HL-60 (cell line): Measurements from ENCODE around the gene LNPEP.

ENCODE experiments used
- DNase-seq, 2 experiments: peaks; one replicate each; pipeline ENCODE4 v3.0.0-alpha.2; 2010 to 2020; ENCODE audit warnings: low read depth in 1 of 2, low spot score in 1 of 2
- H3K27ac ChIP-seq: fragments of 250-450 bp; sonication (Bioruptor Pico); replicated peaks from 2 replicates; pipeline ENCODE4 v1.5.1; 2020; ENCODE audit warnings: mild to moderate bottlenecking, moderate library complexity
- H3K27me3 ChIP-seq: fragments of 250-450 bp; sonication (Bioruptor Pico); 2 replicates; pipeline ENCODE4 v1.5.1; 2021; ENCODE audit warnings: mild to moderate bottlenecking, moderate library complexity; ENCODE audit not compliant: insufficient read depth, poor library complexity, severe bottlenecking
- H3K4me3 ChIP-seq: replicated peaks from 2 replicates; pipeline ENCODE4 v1.5.1; 2011; ENCODE audit warnings: mild to moderate bottlenecking, control low read depth, low read length; ENCODE audit not compliant: insufficient read depth
- CTCF ChIP-seq: IDR thresholded peaks from one replicate; pipeline ENCODE4 v1.5.1; 2011; ENCODE audit warnings: low read length, control low read depth, inconsistent platforms; ENCODE audit not compliant: insufficient read depth
- GABPA ChIP-seq: IDR thresholded peaks from 2 replicates; pipeline ENCODE4 v1.6.1; 2012; ENCODE audit warnings: low read depth
- POLR2AphosphoS5 ChIP-seq: IDR thresholded peaks from 2 replicates; pipeline ENCODE4 v1.6.1; 2012; ENCODE audit warnings: low read depth
- REST ChIP-seq: IDR thresholded peaks from 2 replicates; pipeline ENCODE4 v1.6.1; 2012; ENCODE audit warnings: low read depth; ENCODE audit not compliant: insufficient replicate concordance
- SPI1 ChIP-seq: IDR thresholded peaks from 2 replicates; pipeline ENCODE4 v1.6.1; 2012; ENCODE audit warnings: low read depth, mild to moderate bottlenecking, borderline replicate concordance

LNPEP gene

GRCh38 chr5:97056263-97056662 is 120.4 kb downstream of the LNPEP start:
- TF ChIP-seq REST (no peak), POLR2AphosphoS5 (no peak), GABPA (no peak), SPI1 (no peak), CTCF (no peak)
- Histone ChIP-seq H3K27me3 (no peaks in the 10 kb centered on the region), H3K4me3 (no peak overlapping the region), H3K27ac (no peak overlapping the region)
- no peak for DNase-seq

- H3K27me3 ChIP-seq, result no peaks in the 10 kb centered on the region
- TF ChIP-seq POLR2AphosphoS5 (no peak), CTCF (no peak), REST (no peak), SPI1 (no peak), GABPA (no peak)
- H3K27ac ChIP-seq, result no peak overlapping the region
- DNase-seq, result no peak
- no peak overlapping the region for H3K4me3 ChIP-seq
These were observed 126.2 kb downstream of the LNPEP start for GRCh38 chr5:97062046-97062445.

- no peak overlapping the region for H3K4me3 ChIP-seq
- no peak for TF ChIP-seq REST
- no peak for TF ChIP-seq GABPA
- TF ChIP-seq CTCF, result no peak
- TF ChIP-seq POLR2AphosphoS5, result no peak
- TF ChIP-seq SPI1, result no peak
- H3K27ac ChIP-seq, result no peak overlapping the region
- DNase-seq, result no peak
- no peaks in the 10 kb centered on the region for H3K27me3 ChIP-seq
These were observed 127.4 kb downstream of the LNPEP start for GRCh38 chr5:97063251-97063650.
